ENCODE data around the gene MATN1.

DNA sequence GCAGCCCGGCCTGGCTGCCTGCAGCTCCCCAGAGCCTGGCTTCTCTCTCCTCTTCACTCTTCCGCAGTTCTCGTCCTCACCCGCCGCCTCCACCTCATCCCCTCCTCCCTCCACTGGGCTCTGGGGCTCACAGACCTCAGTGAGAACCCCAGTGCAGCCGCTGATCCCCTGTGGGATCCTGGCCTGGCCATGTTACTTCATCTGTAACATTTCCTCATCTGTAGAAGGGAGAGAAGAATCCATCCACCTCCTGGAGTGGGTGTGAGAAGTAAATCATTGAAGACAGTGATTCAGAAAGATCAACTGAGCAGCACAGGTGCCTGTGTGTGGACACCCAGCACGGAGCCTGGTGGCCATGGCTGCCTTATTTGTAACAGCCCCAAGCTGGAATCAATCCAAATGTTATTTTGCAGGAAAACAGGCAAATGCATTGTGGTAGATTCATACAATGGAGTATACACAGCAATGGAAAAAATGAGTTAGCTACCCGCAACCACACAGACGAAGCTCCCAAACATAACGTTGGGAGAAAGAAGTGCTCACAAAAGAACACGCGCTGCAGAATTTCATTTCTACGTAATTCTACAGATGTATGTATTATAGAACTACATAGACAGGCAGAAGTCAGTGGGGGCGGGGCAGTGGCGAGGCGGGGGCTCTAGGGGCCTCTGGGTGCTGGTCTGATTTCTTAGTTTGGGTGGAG lies 25.5 kb upstream of the MATN1 start:
- TF ChIP-seq, protein P1, sequence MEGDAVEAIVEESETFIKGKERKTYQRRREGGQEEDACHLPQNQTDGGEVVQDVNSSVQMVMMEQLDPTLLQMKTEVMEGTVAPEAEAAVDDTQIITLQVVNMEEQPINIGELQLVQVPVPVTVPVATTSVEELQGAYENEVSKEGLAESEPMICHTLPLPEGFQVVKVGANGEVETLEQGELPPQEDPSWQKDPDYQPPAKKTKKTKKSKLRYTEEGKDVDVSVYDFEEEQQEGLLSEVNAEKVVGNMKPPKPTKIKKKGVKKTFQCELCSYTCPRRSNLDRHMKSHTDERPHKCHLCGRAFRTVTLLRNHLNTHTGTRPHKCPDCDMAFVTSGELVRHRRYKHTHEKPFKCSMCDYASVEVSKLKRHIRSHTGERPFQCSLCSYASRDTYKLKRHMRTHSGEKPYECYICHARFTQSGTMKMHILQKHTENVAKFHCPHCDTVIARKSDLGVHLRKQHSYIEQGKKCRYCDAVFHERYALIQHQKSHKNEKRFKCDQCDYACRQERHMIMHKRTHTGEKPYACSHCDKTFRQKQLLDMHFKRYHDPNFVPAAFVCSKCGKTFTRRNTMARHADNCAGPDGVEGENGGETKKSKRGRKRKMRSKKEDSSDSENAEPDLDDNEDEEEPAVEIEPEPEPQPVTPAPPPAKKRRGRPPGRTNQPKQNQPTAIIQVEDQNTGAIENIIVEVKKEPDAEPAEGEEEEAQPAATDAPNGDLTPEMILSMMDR (conservative IDR thresholded peaks at IDR 0.05; ENCODE audit: low read length): no peak
- no peak for TF ChIP-seq EZH2phosphoT487 (IDR thresholded peaks at IDR 0.05; ENCODE audit: borderline replicate concordance, low read depth, low read length)

All from OCI-LY7 (cell line).